ENCODE results near the gene RPEL1. TPM values are rescaled to one million over a fixed set of nuclear protein-coding genes. Genes with fewer than 3 reads are reported as not detected.

Gene RPEL1
- total and polyA plus RNA-seq, 7 experiments from 2014 or later: not detected

DNA sequence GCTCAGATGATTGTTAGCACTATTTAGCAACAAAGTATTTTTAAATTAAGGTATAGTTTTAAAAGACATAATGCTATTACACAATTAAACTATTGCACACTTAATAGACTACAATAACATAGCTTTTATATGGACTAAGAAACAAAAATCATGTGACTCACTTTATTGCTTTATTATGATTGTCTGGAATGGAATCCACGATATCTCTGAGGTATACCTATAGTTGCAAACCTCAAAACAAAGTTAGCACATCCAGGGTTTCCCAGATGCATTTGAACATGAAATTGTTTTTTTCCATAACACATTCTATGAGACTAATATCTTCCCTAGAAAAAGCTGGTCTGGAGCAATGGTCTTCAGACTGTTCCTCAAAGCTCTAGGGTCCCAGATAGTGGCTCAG, 18.3 kb upstream of the RPEL1 start:
- ChIA-PET POLR2A (interaction anchor here (0.6 kb wide), 1 partner anchor 278 kb away, joined by 3 read pairs; no protein-coding TSS in a partner anchor), CTCF (no interaction called here)
- Mint-ChIP-seq H3K27ac (no peak overlapping the region), H3K27me3 (peaks cover 0 to 2% (median 0%) of the 10 kb centered on the region in 5 donors), H3K9me3 (peaks cover 7 to 25% (median 14%) of the 10 kb centered on the region in 11 donors), H3K4me1 (peaks cover 0 to 2% (median 0%) of the 10 kb centered on the region in 7 donors), H3K36me3 (peaks cover 5 to 11% (median 7%) of the 10 kb centered on the region in 5 donors), H3K4me3 (no peak overlapping the region)
- no peaks in the 10 kb centered on the region for H3K36me3 ChIP-seq (ENCODE audit: control insufficient read depth in 2 of 3, insufficient read depth in 3 of 3, low read length in 3 of 3)
- H3K27ac ChIP-seq (ENCODE audit: low read depth, low read length): no peak overlapping the region
- no peaks in the 10 kb centered on the region for H3K4me1 ChIP-seq (ENCODE audit: control insufficient read depth in 2 of 2, insufficient read depth in 2 of 2, low read length in 2 of 2)
- DNase-seq (no peak), ATAC-seq (no peak)
- intact Hi-C loops (cut with micrococcal nuclease): no loop called here
- H3K27me3 ChIP-seq (ENCODE audit: control insufficient read depth in 2 of 2, insufficient read depth in 2 of 2, low read length in 2 of 2): no peaks in the 10 kb centered on the region
- H3K4me3 ChIP-seq (ENCODE audit: low read length): no peak overlapping the region
- H3K9me3 ChIP-seq (ENCODE audit: control insufficient read depth in 2 of 3, low read length in 3 of 3): peaks cover 0 to 13% (median 0%) of the 10 kb centered on the region in 3 experiments

- Mint-ChIP-seq H3K9me3 (no peaks in the 10 kb centered on the region), H3K4me1 (peaks cover 0 to 2% (median 0%) of the 10 kb centered on the region in 7 donors), H3K27me3 (peaks cover 0 to 7% (median 0%) of the 10 kb centered on the region in 5 donors), H3K4me3 (no peak overlapping the region), H3K27ac (no peak overlapping the region), H3K36me3 (no peaks in the 10 kb centered on the region)
- no peaks in the 10 kb centered on the region for H3K9me3 ChIP-seq (ENCODE audit: control insufficient read depth in 2 of 3, low read length in 3 of 3)
- H3K27me3 ChIP-seq (ENCODE audit: control insufficient read depth in 2 of 2, insufficient read depth in 2 of 2, low read length in 2 of 2): no peaks in the 10 kb centered on the region
- H3K4me1 ChIP-seq (ENCODE audit: control insufficient read depth in 2 of 2, insufficient read depth in 2 of 2, low read length in 2 of 2): no peaks in the 10 kb centered on the region
- H3K27ac ChIP-seq (ENCODE audit: low read depth, low read length): no peak overlapping the region
- no peaks in the 10 kb centered on the region for H3K36me3 ChIP-seq (ENCODE audit: control insufficient read depth in 2 of 3, insufficient read depth in 3 of 3, low read length in 3 of 3)
- ATAC-seq (no peak), DNase-seq (no peak)
- ChIA-PET POLR2A (no interaction called here), CTCF (interaction anchor here (0.7 kb wide), 1 partner anchor 259 kb away, joined by 3 read pairs; no protein-coding TSS in a partner anchor)
- intact Hi-C loops (cut with micrococcal nuclease): no loop called here
- H3K4me3 ChIP-seq (ENCODE audit: low read length): no peak overlapping the region
Observed at GRCh38 chr10:103231047-103231551, 14.6 kb upstream of the RPEL1 start.

DNA sequence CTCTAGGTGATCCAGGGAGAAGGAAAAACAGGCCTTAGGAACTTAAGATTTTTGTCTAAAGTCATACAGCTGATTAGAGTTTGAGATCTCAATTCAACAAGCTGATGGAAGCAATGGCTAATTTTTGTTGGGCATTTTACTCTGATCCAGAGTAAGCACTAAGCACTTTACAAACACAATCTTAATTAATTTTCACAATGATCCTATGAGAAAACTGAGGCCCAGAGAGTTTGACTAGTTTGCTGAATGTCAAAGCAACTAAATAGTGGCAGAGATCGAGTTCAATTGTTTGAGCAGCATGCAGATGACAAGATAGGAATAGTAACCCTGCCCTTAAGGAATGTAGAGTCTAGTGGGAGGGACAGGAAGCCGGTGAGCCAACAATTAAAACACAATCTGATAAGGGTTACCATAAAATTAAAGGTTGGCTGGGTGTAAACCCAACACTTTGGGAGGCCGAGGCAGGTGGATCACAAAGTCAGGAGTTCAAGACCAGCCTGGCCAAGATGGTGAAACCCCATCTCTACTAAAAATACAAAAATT, 13.5 kb upstream of the RPEL1 start:
- H3K27me3 ChIP-seq (ENCODE audit: control insufficient read depth in 2 of 2, insufficient read depth in 2 of 2, low read length in 2 of 2): no peaks in the 10 kb centered on the region
- H3K9me3 ChIP-seq (ENCODE audit: control insufficient read depth in 2 of 3, low read length in 3 of 3): no peaks in the 10 kb centered on the region
- DNase-seq (no peak), ATAC-seq (no peak)
- no peaks in the 10 kb centered on the region for H3K36me3 ChIP-seq (ENCODE audit: control insufficient read depth in 2 of 3, insufficient read depth in 3 of 3, low read length in 3 of 3)
- no peak overlapping the region for H3K4me3 ChIP-seq (ENCODE audit: low read length)
- ChIA-PET POLR2A (no interaction called here), CTCF (no interaction called here)
- Mint-ChIP-seq H3K27me3 (peaks cover 0 to 7% (median 0%) of the 10 kb centered on the region in 5 donors), H3K27ac (no peak overlapping the region), H3K36me3 (no peaks in the 10 kb centered on the region), H3K4me1 (peaks cover 0 to 2% (median 0%) of the 10 kb centered on the region in 7 donors), H3K4me3 (no peak overlapping the region), H3K9me3 (no peaks in the 10 kb centered on the region)
- no peak overlapping the region for H3K27ac ChIP-seq (ENCODE audit: low read depth, low read length)
- intact Hi-C loops (cut with micrococcal nuclease): no loop called here
- no peaks in the 10 kb centered on the region for H3K4me1 ChIP-seq (ENCODE audit: control insufficient read depth in 2 of 2, insufficient read depth in 2 of 2, low read length in 2 of 2)

- Mint-ChIP-seq H3K27ac (no peak overlapping the region), H3K4me3 (no peak overlapping the region), H3K4me1 (peaks cover 0 to 2% (median 0%) of the 10 kb centered on the region in 7 donors), H3K9me3 (no peaks in the 10 kb centered on the region), H3K27me3 (peaks cover 0 to 7% (median 0%) of the 10 kb centered on the region in 5 donors), H3K36me3 (no peaks in the 10 kb centered on the region)
- ChIA-PET POLR2A (no interaction called here), CTCF (no interaction called here)
- Histone ChIP-seq H3K9me3 (ENCODE audit: control insufficient read depth in 2 of 3, low read length in 3 of 3) (no peaks in the 10 kb centered on the region), H3K4me3 (ENCODE audit: low read length) (no peak overlapping the region), H3K27me3 (ENCODE audit: control insufficient read depth in 2 of 2, insufficient read depth in 2 of 2, low read length in 2 of 2) (no peaks in the 10 kb centered on the region), H3K36me3 (ENCODE audit: control insufficient read depth in 2 of 3, insufficient read depth in 3 of 3, low read length in 3 of 3) (no peaks in the 10 kb centered on the region), H3K27ac (ENCODE audit: low read depth, low read length) (no peak overlapping the region), H3K4me1 (ENCODE audit: control insufficient read depth in 2 of 2, insufficient read depth in 2 of 2, low read length in 2 of 2) (no peaks in the 10 kb centered on the region)
- DNase-seq (no peak), ATAC-seq (no peak)
- intact Hi-C loops (cut with micrococcal nuclease): no loop called here
Observed at GRCh38 chr10:103232772-103233488, 12.8 kb upstream of the RPEL1 start.

GRCh38 chr10:103235775-103236174, 9.9 kb upstream of the RPEL1 start:
- no peak overlapping the region for H3K27ac ChIP-seq (ENCODE audit: low read depth, low read length)

GRCh38 chr10:103238506-103239252, 7.0 kb upstream of the RPEL1 start:
- no peaks in the 10 kb centered on the region for H3K9me3 Mint-ChIP-seq
- ChIA-PET CTCF (interaction anchor here (0.6 kb wide), 1 partner anchor 337 kb away, joined by 3 read pairs; no protein-coding TSS in a partner anchor), POLR2A (no interaction called here)
- H3K36me3 Mint-ChIP-seq: no peaks in the 10 kb centered on the region
- intact Hi-C loops (cut with micrococcal nuclease): no loop called here
- no peak overlapping the region for H3K27ac ChIP-seq (ENCODE audit: low read depth, low read length)
- H3K9me3 ChIP-seq (ENCODE audit: control insufficient read depth in 2 of 3, low read length in 3 of 3): no peaks in the 10 kb centered on the region
- no peak overlapping the region for H3K27ac Mint-ChIP-seq
- H3K36me3 ChIP-seq (ENCODE audit: control insufficient read depth in 2 of 3, insufficient read depth in 3 of 3, low read length in 3 of 3): no peaks in the 10 kb centered on the region
- H3K4me1 Mint-ChIP-seq: peaks cover 5 to 22% (median 6%) of the 10 kb centered on the region in 7 donors
- no peak for DNase-seq
- peaks cover 0 to 4% (median 0%) of the 10 kb centered on the region in 5 donors for H3K27me3 Mint-ChIP-seq
- H3K27me3 ChIP-seq (ENCODE audit: control insufficient read depth in 2 of 2, insufficient read depth in 2 of 2, low read length in 2 of 2): no peaks in the 10 kb centered on the region
- no peak overlapping the region for H3K4me3 ChIP-seq (ENCODE audit: low read length)
- no peak for ATAC-seq
- H3K4me1 ChIP-seq (ENCODE audit: control insufficient read depth in 2 of 2, insufficient read depth in 2 of 2, low read length in 2 of 2): no peaks in the 10 kb centered on the region
- no peak overlapping the region for H3K4me3 Mint-ChIP-seq

More at GRCh38 chr10:103235775-103236174, 9.9 kb upstream of the RPEL1 start:
- Mint-ChIP-seq H3K4me3 (no peak overlapping the region), H3K27me3 (peaks cover 0 to 7% (median 0%) of the 10 kb centered on the region in 5 donors), H3K27ac (no peak overlapping the region), H3K9me3 (no peaks in the 10 kb centered on the region), H3K36me3 (no peaks in the 10 kb centered on the region), H3K4me1 (peaks cover 5 to 14% (median 6%) of the 10 kb centered on the region in 7 donors)
- ChIA-PET POLR2A (no interaction called here), CTCF (no interaction called here)
- ATAC-seq (no peak), DNase-seq (no peak)
- no peaks in the 10 kb centered on the region for H3K4me1 ChIP-seq (ENCODE audit: control insufficient read depth in 2 of 2, insufficient read depth in 2 of 2, low read length in 2 of 2)
- H3K27me3 ChIP-seq (ENCODE audit: control insufficient read depth in 2 of 2, insufficient read depth in 2 of 2, low read length in 2 of 2): no peaks in the 10 kb centered on the region
- intact Hi-C loops (cut with micrococcal nuclease): no loop called here
- no peak overlapping the region for H3K4me3 ChIP-seq (ENCODE audit: low read length)
- H3K9me3 ChIP-seq (ENCODE audit: control insufficient read depth in 2 of 3, low read length in 3 of 3): no peaks in the 10 kb centered on the region
- H3K36me3 ChIP-seq (ENCODE audit: control insufficient read depth in 2 of 3, insufficient read depth in 3 of 3, low read length in 3 of 3): no peaks in the 10 kb centered on the region

Measured in naive thymus-derived CD4-positive, alpha-beta T cell (primary cell).